IMR-90 (cell line): Measurements from ENCODE around the gene POLR2L.

Experiments
- CEBPB ChIP-seq: IDR thresholded peaks from 2 replicates; pipeline ENCODE4 v1.6.1; 2012; ENCODE audit warnings: low read depth, low read length, improper control_type of control experiment
- CTCF ChIP-seq: conservative IDR thresholded peaks from 2 replicates; pipeline ENCODE4 v1.5.1; 2012; ENCODE audit warnings: mild to moderate bottlenecking, low read depth, low read length, improper control_type of control experiment
- ELK1 ChIP-seq: fragments of 150-350 bp; IDR thresholded peaks from 2 replicates; pipeline ENCODE4 v1.6.1; 2016; ENCODE audit warnings: low read depth, mild to moderate bottlenecking, low read length, moderate library complexity, borderline replicate concordance
- MAZ ChIP-seq: IDR thresholded peaks from 2 replicates; pipeline ENCODE4 v1.6.1; 2012; ENCODE audit warnings: low read depth, mild to moderate bottlenecking, low read length, improper control_type of control experiment, moderate library complexity, borderline replicate concordance
- POLR2A ChIP-seq: IDR thresholded peaks from 2 replicates; pipeline ENCODE4 v1.6.1; 2012; ENCODE audit warnings: mild to moderate bottlenecking, low read depth, low read length
- RAD21 ChIP-seq: IDR thresholded peaks from 2 replicates; pipeline ENCODE4 v1.6.1; 2012; ENCODE audit warnings: low read length, improper control_type of control experiment
- RCOR1 ChIP-seq: IDR thresholded peaks from 2 replicates; pipeline ENCODE4 v1.6.1; 2012; ENCODE audit warnings: mild to moderate bottlenecking, low read length, improper control_type of control experiment; ENCODE audit not compliant: insufficient replicate concordance
- RFX5 ChIP-seq: IDR thresholded peaks from 2 replicates; pipeline ENCODE4 v1.8.0; 2012; ENCODE audit warnings: low read depth, mild to moderate bottlenecking, low read length, moderate library complexity
- SMC3 ChIP-seq: fragments of 150-350 bp; IDR thresholded peaks from 2 replicates; pipeline ENCODE4 v1.6.1; 2016; ENCODE audit warnings: low read depth, mild to moderate bottlenecking, antibody characterized with exemption, low read length, moderate library complexity
- TF ChIP-seq, protein P1 (sequence below): fragments of 150-350 bp; IDR thresholded peaks from 2 replicates; pipeline ENCODE4 v1.6.1; 2017; ENCODE audit warnings: mild to moderate bottlenecking, antibody characterized with exemption, low read length, low read depth

DNA sequence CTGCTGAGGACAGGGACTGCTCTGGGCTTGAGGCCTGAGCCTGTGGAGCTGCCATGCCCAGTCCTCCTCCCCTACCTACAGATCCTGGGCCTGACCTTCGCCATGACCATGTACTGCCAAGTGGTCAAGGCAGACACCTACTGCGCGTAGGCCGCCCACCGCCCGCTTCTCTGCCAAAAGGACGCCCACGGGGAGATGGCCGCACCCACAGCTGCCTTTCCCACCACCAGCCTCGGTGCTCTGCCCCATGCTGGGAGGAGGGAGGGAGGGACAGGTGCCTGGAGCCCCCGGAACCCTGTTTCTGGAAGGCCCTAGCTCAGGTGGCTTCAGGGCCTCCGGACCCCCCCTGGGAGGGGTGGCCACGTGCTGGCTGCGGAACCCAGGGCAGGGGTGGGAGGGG lies 24.2 kb upstream of the POLR2L start:
- TF ChIP-seq CEBPB (no peak), CTCF (no peak), MAZ (no peak), RAD21 (no peak), RFX5 (no peak), RCOR1 (no peak), ELK1 (no peak), POLR2A (no peak), SMC3 (no peak)
- TF ChIP-seq, protein P1, sequence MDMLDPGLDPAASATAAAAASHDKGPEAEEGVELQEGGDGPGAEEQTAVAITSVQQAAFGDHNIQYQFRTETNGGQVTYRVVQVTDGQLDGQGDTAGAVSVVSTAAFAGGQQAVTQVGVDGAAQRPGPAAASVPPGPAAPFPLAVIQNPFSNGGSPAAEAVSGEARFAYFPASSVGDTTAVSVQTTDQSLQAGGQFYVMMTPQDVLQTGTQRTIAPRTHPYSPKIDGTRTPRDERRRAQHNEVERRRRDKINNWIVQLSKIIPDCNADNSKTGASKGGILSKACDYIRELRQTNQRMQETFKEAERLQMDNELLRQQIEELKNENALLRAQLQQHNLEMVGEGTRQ, result no peak
